ENCODE data around the gene LHX2.

Gene LHX2

DNA sequence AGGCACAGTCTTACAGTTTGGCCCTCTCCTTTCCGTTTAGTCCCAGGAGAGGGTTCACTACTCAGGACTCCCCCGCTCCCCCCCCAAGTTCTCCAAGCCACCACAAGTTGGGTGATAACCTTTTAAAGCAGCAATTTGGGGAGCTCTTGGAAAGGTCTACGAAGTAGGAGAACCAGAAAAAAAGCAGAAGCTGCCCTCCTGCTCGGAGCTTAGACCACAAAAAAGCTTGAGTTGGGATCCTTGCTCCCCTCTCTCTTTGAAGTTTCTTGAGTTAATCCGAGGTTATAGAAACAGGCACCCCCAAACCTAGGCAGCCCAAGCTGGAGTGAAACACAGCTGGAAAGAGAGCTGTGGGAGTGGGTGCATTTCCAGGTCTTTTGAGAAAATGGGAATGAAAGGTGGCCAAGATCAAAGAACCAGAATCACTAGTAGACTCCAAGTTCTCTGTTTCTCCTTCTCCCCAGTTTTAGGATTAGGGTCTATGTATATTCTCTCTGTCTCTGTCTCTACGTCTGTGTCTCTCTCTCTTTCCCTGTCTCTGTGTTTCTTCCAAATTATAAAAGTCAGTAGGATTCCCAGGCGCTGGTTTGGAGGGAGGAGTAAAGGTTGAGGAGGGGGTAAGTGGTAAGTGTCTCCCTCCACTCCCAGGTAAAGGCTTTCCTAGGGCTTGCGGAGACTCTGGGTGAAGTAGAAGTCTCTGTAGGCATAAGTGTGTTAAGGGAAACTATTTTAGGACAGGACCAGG lies 2.8 kb downstream of the LHX2 start:
- no peak for DNase-seq

DNA sequence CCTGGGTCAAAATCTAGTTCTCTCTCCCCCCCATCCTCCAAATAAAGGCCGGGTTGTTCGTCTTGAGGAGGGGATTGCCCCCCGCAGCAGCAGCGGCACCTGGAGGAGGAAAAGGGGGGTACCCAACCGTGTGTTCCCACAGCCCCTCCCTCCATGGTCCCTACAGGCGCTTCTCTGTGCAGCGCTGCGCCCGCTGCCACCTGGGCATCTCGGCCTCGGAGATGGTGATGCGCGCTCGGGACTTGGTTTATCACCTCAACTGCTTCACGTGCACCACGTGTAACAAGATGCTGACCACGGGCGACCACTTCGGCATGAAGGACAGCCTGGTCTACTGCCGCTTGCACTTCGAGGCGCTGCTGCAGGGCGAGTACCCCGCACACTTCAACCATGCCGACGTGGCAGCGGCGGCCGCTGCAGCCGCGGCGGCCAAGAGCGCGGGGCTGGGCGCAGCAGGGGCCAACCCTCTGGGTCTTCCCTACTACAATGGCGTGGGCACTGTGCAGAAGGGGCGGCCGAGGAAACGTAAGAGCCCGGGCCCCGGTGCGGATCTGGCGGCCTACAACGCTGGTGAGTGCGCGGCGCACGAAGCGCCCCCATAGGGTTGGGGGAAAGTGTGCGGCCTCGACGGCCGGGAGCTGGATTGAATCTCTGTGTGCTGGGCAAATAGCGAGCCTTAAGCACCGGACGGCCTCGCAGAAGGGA lies 3.5 kb downstream of the LHX2 start:
- no peak for DNase-seq

GRCh38 chr9:124015661-124016131 lies 4.1 kb downstream of the LHX2 start:
- DNase-seq = no peak

GRCh38 chr9:124016175-124017050 lies 4.8 kb downstream of the LHX2 start:
- no peak for DNase-seq

DNA sequence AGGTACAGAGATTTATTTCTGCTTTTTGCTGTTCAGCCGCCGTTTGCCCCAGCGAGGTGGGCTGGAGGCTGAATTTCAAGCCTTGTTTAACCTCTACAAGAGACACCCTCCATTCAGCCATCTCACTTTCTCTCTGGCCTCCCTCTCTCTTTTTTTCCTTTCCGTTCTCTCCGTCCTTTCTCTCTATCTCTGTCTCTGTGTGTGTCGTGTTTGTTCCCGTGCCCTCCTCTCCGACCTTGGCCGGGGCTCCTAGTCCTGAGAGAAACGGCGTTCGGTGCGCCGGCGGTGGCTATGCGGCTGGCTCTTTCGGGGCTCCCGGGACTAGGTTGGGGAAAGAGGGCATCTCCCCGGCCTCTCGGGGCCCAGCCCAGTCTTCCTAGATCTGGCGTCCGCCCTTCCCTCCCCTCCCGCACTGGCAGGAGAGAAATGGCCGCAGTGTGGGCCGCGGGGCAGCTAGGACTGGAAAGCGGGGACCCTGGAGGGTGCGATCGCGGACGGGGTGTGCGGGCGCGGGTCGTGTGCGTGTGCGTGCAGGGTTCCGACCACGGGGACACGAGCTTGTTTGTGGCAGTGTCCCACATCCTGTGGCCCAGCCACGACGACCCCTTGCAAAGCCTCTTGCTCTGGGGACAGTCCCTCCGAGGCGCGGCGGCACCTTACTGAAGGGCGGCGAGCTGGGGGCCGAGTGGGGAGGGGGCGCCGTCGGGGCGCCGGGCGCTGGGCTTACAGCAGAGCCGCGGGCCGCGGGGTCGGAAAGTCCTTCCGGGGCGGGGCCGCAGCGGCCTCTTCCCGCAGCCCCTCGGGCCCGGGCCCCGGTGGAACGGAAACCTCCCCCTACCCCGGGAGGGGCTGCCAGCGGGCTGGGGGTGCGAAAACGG lies 5.7 kb downstream of the LHX2 start:
- DNase-seq = no peak

DNA sequence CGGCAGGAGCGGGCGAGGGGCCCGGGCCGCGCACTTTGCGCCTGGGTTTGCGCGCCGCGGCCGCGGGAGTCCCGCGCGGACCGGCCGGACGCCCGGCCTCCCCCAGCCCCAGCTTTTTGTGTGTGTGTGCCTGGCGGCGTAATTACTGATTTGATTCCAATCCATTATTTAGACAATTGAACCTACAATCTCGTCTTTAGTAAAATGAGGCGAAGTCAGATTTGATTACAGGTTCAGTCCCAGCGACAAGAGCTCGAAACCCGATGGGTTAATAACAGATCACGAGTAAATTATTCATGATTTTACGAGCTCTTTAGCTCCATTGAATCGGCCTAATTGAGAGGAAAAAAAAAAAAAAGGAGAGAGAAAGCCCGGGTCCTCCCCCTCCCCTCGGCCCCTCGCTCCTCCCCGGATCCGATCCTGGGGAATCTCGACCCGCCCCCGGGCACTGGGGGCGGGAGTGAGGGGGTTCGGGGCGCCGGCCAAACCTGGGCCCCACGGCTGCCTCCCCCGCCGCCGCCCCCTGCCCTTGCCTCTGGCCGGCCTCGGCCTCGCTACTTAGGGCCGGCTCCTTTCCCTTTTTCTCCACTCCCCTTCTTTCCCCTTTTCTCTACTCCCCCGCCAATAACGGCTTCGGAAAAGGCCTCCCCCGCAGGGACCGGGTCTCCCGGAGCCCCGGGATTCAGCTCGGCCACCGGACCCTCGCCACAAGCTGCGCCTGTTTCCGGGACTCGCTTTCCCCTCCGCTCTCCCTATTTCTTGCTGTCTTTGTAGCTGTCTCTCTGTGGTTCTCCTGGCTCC lies 6.6 kb downstream of the LHX2 start:
- DNase-seq = no peak

GRCh38 chr9:124018730-124019697 lies 7.4 kb downstream of the LHX2 start:
- DNase-seq = no peak

DNA sequence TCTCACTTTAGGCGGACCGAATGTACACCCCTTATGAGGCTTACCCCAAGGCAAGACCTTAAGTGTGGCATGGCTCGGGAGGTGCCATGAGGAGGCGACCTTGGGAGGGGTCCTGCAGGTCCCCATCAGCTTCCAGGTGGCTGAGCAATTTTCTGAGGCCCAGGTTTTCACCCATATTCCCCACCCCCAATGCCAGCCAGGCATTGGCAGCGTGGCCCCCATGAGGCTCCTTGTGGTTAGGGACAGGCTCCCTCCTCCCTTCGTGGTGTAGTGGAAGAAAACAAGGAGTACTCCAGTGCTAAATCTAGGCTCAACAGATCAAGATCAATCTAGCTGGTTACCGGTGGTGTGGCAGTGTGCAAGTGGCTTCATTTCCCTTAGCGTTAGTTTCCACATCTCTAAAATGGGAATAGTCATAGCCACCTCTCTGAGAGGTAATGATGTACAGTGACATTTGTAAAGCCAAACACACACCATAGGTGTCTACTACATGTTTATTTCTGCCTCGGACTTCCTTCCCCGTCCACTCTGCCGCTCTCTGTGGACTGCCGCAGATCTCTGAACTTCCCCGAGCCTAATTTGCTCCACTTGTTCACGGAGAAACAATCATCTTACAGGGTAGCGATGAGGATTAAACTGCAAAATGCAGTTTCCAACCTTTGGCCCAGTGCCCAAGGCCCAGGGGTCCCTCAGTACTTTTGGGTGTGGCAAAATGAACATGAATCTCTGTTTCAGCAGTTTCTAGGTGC lies 8.4 kb downstream of the LHX2 start:
- DNase-seq = no peak

- DNase-seq = no peak
Observed at GRCh38 chr9:124020520-124021384, 9.2 kb downstream of the LHX2 start.

DNA sequence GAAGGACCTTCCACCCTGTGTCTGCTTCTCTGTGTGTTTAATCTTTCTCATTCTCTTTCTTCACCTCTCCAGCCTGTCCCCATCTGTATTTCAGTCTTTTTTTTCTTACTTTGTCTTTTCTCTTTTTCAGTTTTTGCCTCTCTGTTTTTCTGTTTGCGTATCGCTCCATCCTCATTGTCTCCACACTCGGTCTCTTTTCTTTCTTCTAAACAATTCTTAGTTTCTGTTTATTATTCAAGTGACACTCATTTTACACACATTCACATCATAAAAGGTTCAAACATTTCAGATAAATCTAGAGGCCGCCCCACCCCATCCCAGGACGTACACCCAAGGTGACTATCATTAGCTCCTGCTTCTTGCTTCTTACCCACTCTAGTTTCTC lies 9.8 kb downstream of the LHX2 start:
- DNase-seq = no peak

DNA sequence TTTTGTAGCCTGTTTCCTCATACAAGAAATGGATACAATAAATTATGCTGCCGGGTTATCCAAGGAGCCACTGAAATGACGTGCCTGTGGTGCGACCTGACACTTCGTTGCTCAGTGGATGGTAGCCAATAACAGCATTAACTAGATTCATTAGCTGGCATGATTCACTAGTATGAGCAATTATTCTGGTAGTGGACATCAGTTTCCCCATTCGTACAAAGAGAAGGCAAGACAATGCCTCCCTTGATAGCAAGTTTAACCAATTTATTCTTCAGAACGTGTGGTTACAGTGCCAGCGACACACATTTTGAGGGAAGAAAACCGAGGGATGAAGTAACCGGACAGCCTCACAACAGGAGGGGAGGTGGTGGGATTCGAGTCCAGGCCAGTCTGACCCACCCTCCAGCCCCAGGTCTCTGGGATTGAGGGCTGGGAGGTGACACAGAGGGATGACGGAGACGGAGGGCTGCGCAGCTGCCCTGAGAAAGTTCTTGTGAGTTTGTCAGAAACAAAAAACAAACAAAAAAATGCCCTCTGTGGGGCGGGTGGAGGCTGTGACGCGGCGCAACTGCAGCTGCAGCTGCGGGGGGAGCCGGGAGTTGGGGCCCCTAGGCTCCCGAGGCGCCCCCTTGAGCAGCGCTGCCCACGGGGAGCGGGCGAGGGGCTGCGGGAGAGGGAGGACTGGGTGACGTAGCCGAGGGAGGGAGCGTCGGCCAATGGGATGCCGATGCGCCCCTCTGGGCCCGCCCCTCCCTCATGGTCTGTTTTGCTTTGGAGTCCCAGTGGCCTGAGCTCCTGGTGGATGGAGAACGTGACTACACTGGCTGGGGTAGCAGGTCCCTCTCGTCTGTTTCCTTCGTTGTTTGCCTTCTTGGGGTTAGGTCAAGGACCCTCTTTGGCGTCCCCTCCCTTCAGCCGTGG lies 10.9 kb downstream of the LHX2 start:
- DNase-seq = no peak

DNA sequence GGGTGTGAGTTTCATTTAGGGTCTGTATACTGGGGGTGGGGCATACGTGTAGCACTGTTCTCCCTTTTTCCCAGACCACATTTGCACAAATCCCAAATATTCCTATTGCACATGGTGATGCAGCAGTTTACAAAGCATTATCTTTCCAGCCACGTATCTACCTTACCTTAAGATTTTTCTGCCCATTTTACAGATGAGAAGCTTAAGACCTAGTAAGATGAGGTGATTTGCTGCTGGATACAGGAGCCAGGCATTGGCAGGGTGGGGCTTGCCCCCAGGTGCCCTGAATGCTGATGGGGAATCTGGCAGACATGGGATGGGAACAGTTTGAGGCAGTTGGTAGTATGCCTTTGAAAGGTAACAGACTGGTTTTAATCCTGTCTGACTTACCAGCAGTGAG lies 12.5 kb downstream of the LHX2 start:
- no peak for DNase-seq

GRCh38 chr9:124029617-124030016 lies 18.0 kb downstream of the LHX2 start:
- no peak for DNase-seq

- no peak for DNase-seq
Observed at GRCh38 chr9:124030969-124031451, 19.4 kb downstream of the LHX2 start.

GRCh38 chr9:124032247-124032646 lies 20.7 kb downstream of the LHX2 start:
- no peak for DNase-seq

DNA sequence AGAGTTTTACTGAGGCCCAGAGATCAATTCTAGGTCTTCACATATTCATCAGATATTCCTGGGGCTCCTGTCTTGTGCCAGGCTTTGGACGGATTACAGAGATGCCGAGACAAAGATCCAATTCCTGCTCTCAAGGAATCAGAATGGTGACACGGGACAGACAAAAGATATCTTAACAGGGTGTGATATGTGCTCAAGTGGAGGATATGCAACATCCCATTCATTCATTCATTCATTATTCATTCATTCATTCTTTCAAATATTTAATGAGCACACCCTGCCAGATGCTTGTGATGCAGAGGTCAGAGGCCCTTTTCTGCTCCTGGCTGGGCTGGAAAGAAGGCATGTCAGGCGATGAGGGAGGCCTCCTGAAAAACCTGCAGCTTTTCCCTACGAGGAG lies 21.8 kb downstream of the LHX2 start:
- DNase-seq = no peak

- no peak for DNase-seq
Observed at GRCh38 chr9:124033967-124034366, 22.4 kb downstream of the LHX2 start.
